Upper lobe of left lung (tissue), 4 donors: ENCODE results near the gene ST14.

ENCODE experiments used
- CTCF ChIP-seq, 6 experiments: fragments of 450-650 bp in 4 of 6; fragments of 200-600 bp in 2 of 6; sonication (generic) in 2 of 6; IDR thresholded peaks; one replicate each; pipeline ENCODE4 v1.5.1; 2016 to 2019; ENCODE audit warnings: antibody characterized with exemption in 6 of 6
- POLR2A ChIP-seq, 4 donors: fragments of 450-650 bp; IDR thresholded peaks; one replicate each; pipeline ENCODE4 v1.5.1; 2016 to 2017; ENCODE audit warnings: antibody characterized with exemption in 4 of 4, mild to moderate bottlenecking in 2 of 4
- POLR2AphosphoS5 ChIP-seq, 2 donors: sonication (generic); formaldehyde crosslinking; IDR thresholded peaks; one replicate each; pipeline ENCODE4 v1.5.1; 2017; ENCODE audit warnings: antibody characterized with exemption in 2 of 2

GRCh38 chr11:130188585-130189347 lies 29.2 kb downstream of the ST14 start:
- TF ChIP-seq POLR2A (IDR thresholded peaks at IDR 0.05) (no peak), POLR2AphosphoS5 (IDR thresholded peaks at IDR 0.05) (no peak), CTCF (IDR thresholded peaks at IDR 0.05) (no peak)
